Uterus (tissue), 4 donors: ENCODE measurements around the gene MAEA. TPM values are rescaled to one million over a fixed set of nuclear protein-coding genes. Genes with fewer than 3 reads are reported as not detected.
"Not testable (repeated sequence)": the region's sequence is repeated elsewhere in the genome, so short reads cannot be mapped to it uniquely, and the experiment has no call there.

Experiments
- DNase-seq, 2 donors: peaks; one replicate each; pipeline ENCODE4 v3.0.0-alpha.2; 2019 to 2020
- H3K27ac ChIP-seq, 2 donors: fragments of 200-600 bp; sonication (generic); 1 replicate in 1 of 2; 2 replicates in 1 of 2; pipeline ENCODE4 v1.5.1; 2016 to 2018
- H3K27me3 ChIP-seq, 2 donors: fragments of 200-600 bp; sonication (generic); one replicate each; pipeline ENCODE4 v1.5.1; 2018 to 2019; ENCODE audit warnings: control low read depth in 1 of 2
- H3K36me3 ChIP-seq, 2 donors: fragments of 200-600 bp; sonication (generic); one replicate each; pipeline ENCODE4 v1.5.1; 2019; ENCODE audit warnings: control low read depth in 1 of 2
- H3K4me1 ChIP-seq, 2 donors: fragments of 200-600 bp; sonication (generic); one replicate each; pipeline ENCODE4 v1.5.1; 2018 to 2019; ENCODE audit warnings: control low read depth in 1 of 2
- H3K4me3 ChIP-seq, 2 donors: fragments of 200-600 bp; sonication (generic); 1 replicate in 1 of 2; 2 replicates in 1 of 2; pipeline ENCODE4 v1.5.1; 2018 to 2019; ENCODE audit warnings: mild to moderate bottlenecking in 1 of 2
- H3K9me3 ChIP-seq, 2 donors: fragments of 200-600 bp; sonication (generic); one replicate each; pipeline ENCODE4 v1.5.1; 2019; ENCODE audit warnings: control low read depth in 1 of 2
- CTCF ChIP-seq, 4 experiments: fragments of 200-600 bp in 2 of 4; fragments of 450-650 bp in 2 of 4; sonication (generic) in 2 of 4; IDR thresholded peaks; one replicate each; pipeline ENCODE4 v1.5.1; 2016 to 2019; ENCODE audit warnings: antibody characterized with exemption in 4 of 4, mild to moderate bottlenecking in 2 of 4, moderate library complexity in 1 of 4
- POLR2A ChIP-seq, 2 donors: fragments of 450-650 bp; IDR thresholded peaks; one replicate each; pipeline ENCODE4 v1.6.1; 2016; ENCODE audit warnings: antibody characterized with exemption in 2 of 2, mild to moderate bottlenecking in 1 of 2, moderate library complexity in 1 of 2
- intact Hi-C: fragments of 100-400 bp; cut with DNase I; formaldehyde crosslinking; loops from one replicate; pipeline ENCODE4 v1.15.1; 2023; ENCODE audit warnings: low total_unique reads
- total RNA-seq, 4 donors: library from RNA; depleted of rRNA in 3 of 4; stranded (reverse); fragments of >200 nt in 3 of 4; gene quantifications; one replicate each; pipeline versions ENCODE4 v1.1.0 to v1.2.4, GENCODE V29; 2014 to 2023
- donor health status: DM: yes; HTN: yes; CAD: no.

The MAEA gene
- total RNA-seq, 4 donors from 2014 or later: 32.3 to 70.7 (median 67.8) TPM

- Histone ChIP-seq H3K4me1 (no peaks in the 10 kb centered on the region), H3K27me3 (no peaks in the 10 kb centered on the region), H3K4me3 (no peak overlapping the region), H3K36me3 (no peaks in the 10 kb centered on the region), H3K9me3 (no peaks in the 10 kb centered on the region), H3K27ac (no peak overlapping the region)
- TF ChIP-seq POLR2A (IDR thresholded peaks at IDR 0.05) (no peak), CTCF (IDR thresholded peaks at IDR 0.05) (no peak)
- DNase-seq: no peak
- intact Hi-C loops: loop anchor here (10.0 kb wide), 2 partner anchors 234 to 266 kb away; no protein-coding TSS in a partner anchor
Observed at GRCh38 chr4:1368421-1369090, 78.9 kb downstream of the MAEA start.

GRCh38 chr4:1369091-1369450 lies 79.4 kb downstream of the MAEA start:
- Histone ChIP-seq H3K36me3 (no peaks in the 10 kb centered on the region), H3K4me1 (no peaks in the 10 kb centered on the region), H3K27me3 (no peaks in the 10 kb centered on the region), H3K27ac (no peak overlapping the region), H3K9me3 (no peaks in the 10 kb centered on the region), H3K4me3 (no peak overlapping the region)
- intact Hi-C loops: loop anchor here (10.0 kb wide), 2 partner anchors 234 to 266 kb away; no protein-coding TSS in a partner anchor
- DNase-seq: no peak
- no peak for TF ChIP-seq POLR2A (IDR thresholded peaks at IDR 0.05)

GRCh38 chr4:1369479-1370079 lies 79.9 kb downstream of the MAEA start:
- Histone ChIP-seq H3K27ac (no peak overlapping the region), H3K9me3 (no peaks in the 10 kb centered on the region), H3K36me3 (no peaks in the 10 kb centered on the region), H3K27me3 (no peaks in the 10 kb centered on the region), H3K4me3 (no peak overlapping the region), H3K4me1 (no peaks in the 10 kb centered on the region)
- TF ChIP-seq POLR2A (IDR thresholded peaks at IDR 0.05) (no peak), CTCF (IDR thresholded peaks at IDR 0.05) (no peak)
- intact Hi-C loops: loop anchor here (10.0 kb wide), 2 partner anchors 235 to 265 kb away; no protein-coding TSS in a partner anchor
- DNase-seq: no peak

GRCh38 chr4:1370321-1371124 lies 80.8 kb downstream of the MAEA start:
- Histone ChIP-seq H3K9me3 (no peaks in the 10 kb centered on the region), H3K27ac (no peak overlapping the region), H3K27me3 (no peaks in the 10 kb centered on the region), H3K4me1 (no peaks in the 10 kb centered on the region), H3K36me3 (no peaks in the 10 kb centered on the region), H3K4me3 (no peak overlapping the region)
- TF ChIP-seq CTCF (IDR thresholded peaks at IDR 0.05): no peak
- no peak for TF ChIP-seq POLR2A (IDR thresholded peaks at IDR 0.05)
- no peak for DNase-seq
- intact Hi-C loops: no loop called here

- Histone ChIP-seq H3K4me1 (no peaks in the 10 kb centered on the region), H3K4me3 (no peak overlapping the region), H3K36me3 (no peaks in the 10 kb centered on the region), H3K27ac (no peak overlapping the region), H3K27me3 (no peaks in the 10 kb centered on the region), H3K9me3 (no peaks in the 10 kb centered on the region)
- no peak for DNase-seq
- intact Hi-C loops: no loop called here
- TF ChIP-seq POLR2A (IDR thresholded peaks at IDR 0.05) (no peak), CTCF (IDR thresholded peaks at IDR 0.05) (no peak)
Observed at GRCh38 chr4:1371176-1372165, 81.8 kb downstream of the MAEA start.

GRCh38 chr4:1372576-1372975 lies 82.9 kb downstream of the MAEA start:
- H3K36me3 ChIP-seq, H3K4me3 ChIP-seq, intact Hi-C loops, H3K4me1 ChIP-seq, H3K27ac ChIP-seq, H3K27me3 ChIP-seq, DNase-seq, H3K9me3 ChIP-seq: not testable (repeated sequence)
